ENCODE results near the gene SEMA4F. TPM values are rescaled to one million over a fixed set of nuclear protein-coding genes. Genes with fewer than 3 reads are reported as not detected.

The SEMA4F gene, protein sequence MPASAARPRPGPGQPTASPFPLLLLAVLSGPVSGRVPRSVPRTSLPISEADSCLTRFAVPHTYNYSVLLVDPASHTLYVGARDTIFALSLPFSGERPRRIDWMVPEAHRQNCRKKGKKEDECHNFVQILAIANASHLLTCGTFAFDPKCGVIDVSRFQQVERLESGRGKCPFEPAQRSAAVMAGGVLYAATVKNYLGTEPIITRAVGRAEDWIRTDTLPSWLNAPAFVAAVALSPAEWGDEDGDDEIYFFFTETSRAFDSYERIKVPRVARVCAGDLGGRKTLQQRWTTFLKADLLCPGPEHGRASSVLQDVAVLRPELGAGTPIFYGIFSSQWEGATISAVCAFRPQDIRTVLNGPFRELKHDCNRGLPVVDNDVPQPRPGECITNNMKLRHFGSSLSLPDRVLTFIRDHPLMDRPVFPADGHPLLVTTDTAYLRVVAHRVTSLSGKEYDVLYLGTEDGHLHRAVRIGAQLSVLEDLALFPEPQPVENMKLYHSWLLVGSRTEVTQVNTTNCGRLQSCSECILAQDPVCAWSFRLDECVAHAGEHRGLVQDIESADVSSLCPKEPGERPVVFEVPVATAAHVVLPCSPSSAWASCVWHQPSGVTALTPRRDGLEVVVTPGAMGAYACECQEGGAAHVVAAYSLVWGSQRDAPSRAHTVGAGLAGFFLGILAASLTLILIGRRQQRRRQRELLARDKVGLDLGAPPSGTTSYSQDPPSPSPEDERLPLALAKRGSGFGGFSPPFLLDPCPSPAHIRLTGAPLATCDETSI
- 3.5 and 11.3 TPM in 2 replicates for total RNA-seq (ENCODE audit: low replicate concordance)

DNA sequence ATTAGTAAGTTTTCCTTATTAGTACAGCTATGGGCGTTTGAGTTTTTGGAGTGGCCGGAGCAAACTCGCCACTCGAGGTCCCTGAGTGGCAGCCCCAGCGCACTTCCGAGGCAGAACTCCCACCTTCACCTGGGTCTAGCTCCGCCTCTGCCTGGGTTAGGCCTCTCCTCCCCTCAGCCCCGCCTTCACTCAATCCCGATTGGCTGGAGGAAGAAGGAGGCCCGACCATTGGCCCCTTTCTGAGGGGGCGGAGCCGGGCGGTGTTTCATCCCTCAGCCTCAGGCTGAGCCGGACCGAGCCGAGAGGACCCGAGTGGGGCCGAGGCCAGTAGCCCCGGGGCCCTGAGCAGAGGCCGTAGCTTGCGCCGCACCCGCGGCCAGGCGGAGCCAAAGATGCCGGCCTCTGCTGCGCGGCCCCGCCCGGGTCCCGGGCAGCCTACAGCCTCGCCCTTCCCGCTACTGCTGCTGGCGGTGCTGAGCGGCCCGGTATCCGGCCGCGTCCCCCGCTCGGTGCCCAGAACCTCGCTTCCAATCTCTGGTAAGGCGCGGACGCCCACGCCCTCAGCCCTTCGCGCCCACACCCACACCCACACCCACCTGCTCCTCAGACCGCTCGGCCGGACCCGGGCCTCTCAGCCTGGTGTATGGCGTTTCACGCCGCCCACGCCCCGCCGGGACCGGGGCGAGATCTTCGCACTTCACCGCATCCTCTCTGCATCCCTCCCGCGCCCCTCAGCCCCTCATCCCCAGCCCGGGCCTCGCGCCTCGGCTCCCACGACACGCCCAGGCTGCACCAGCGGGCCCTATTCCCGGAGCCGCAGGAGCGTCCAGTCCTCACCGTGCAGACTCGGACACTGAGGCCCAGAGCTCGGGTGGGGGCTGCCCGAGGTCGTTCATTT, at the start of gene SEMA4F:
SEMA4F (plus strand) TSS at position 263 of the 898 bp plus-strand sequence; CDS start at position 393, 130 bp downstream.
- peaks cover 4% of the 10 kb centered on the region for H3K4me1 Mint-ChIP-seq

DNA sequence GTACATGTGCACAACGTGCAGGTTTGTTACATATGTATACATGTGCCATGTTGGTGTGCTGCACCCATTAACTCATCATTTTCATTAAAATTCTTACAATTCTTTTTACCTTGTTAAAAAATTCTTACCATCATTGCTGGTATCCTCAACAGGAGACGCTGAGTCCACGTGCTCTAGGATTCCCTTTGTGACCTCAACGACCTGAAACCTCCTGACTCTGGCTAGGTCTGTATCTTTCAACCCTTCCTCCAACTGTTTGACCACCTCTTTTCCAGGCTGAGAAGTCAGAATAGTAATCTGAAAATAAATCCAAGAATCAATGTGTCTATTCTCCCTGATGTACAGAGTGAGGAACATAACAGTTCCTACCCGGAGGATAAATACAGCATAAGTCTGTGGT, 47.1 kb upstream of the SEMA4F start:
- H3K9ac ChIP-seq = no peak overlapping the region
- H3K36me3 Mint-ChIP-seq = no peaks in the 10 kb centered on the region
- no peak overlapping the region for H3K4me2 ChIP-seq
- H3K4me1 ChIP-seq = no peaks in the 10 kb centered on the region
- no peak for TF ChIP-seq EZH2phosphoT487 (IDR thresholded peaks at IDR 0.05)
- TF ChIP-seq, protein P1, sequence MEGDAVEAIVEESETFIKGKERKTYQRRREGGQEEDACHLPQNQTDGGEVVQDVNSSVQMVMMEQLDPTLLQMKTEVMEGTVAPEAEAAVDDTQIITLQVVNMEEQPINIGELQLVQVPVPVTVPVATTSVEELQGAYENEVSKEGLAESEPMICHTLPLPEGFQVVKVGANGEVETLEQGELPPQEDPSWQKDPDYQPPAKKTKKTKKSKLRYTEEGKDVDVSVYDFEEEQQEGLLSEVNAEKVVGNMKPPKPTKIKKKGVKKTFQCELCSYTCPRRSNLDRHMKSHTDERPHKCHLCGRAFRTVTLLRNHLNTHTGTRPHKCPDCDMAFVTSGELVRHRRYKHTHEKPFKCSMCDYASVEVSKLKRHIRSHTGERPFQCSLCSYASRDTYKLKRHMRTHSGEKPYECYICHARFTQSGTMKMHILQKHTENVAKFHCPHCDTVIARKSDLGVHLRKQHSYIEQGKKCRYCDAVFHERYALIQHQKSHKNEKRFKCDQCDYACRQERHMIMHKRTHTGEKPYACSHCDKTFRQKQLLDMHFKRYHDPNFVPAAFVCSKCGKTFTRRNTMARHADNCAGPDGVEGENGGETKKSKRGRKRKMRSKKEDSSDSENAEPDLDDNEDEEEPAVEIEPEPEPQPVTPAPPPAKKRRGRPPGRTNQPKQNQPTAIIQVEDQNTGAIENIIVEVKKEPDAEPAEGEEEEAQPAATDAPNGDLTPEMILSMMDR (IDR thresholded peaks at IDR 0.05) = no peak
- TF ChIP-seq EZH2 (IDR thresholded peaks at IDR 0.05) = no peak
- peaks cover 10% of the 10 kb centered on the region for H3K27me3 ChIP-seq
- no peaks in the 10 kb centered on the region for H3K36me3 ChIP-seq
- H3F3A ChIP-seq (ENCODE audit: low read depth) = no peaks in the 10 kb centered on the region
- H3K4me3 Mint-ChIP-seq = no peak overlapping the region
- no peaks in the 10 kb centered on the region for H3K79me2 ChIP-seq (ENCODE audit: low read depth)
- no peaks in the 10 kb centered on the region for H3K4me1 Mint-ChIP-seq
- H2AFZ ChIP-seq (replicated peaks) = no peak overlapping the region
- no peak overlapping the region for H3K27ac ChIP-seq
- peaks cover 8% of the 10 kb centered on the region for H3K9me3 Mint-ChIP-seq
- H4K20me1 ChIP-seq (ENCODE audit: low read depth) = no peaks in the 10 kb centered on the region
- H3K27me3 Mint-ChIP-seq (ENCODE audit: insufficient read depth, low read depth) = peaks cover 5% of the 10 kb centered on the region
- no peak overlapping the region for H3K27ac Mint-ChIP-seq
- H3K4me3 ChIP-seq = no peak overlapping the region
- DNase-seq (ENCODE audit: low spot score) = no peak
- no peaks in the 10 kb centered on the region for H3K9me3 ChIP-seq (ENCODE audit: low read depth)

More for the DNA sequence above, at the start of gene SEMA4F:
- Mint-ChIP-seq H3K27ac (no peak within 1 kb of the TSS), H3K4me3 (peak within 1 kb of the TSS; percentile 84), H3K27me3 (ENCODE audit: insufficient read depth, low read depth) (peaks cover 4% of the 10 kb centered on the region), H3K36me3 (peaks cover 5% of the 10 kb centered on the region), H3K9me3 (no peaks in the 10 kb centered on the region)
- no peaks in the 10 kb centered on the region for H3K9me3 ChIP-seq (ENCODE audit: low read depth)
- DNase-seq (ENCODE audit: low spot score) = peak; percentile 99
- H3K4me2 ChIP-seq = peak within 1 kb of the TSS; percentile 84
- peak within 1 kb of the TSS; percentile 63 for H3K4me3 ChIP-seq
- peaks cover 26% of the 10 kb centered on the region for H3K27me3 ChIP-seq
- H3K27ac ChIP-seq = no peak within 1 kb of the TSS
- no peaks in the 10 kb centered on the region for H3K36me3 ChIP-seq
- no peaks in the 10 kb centered on the region for H3K79me2 ChIP-seq (ENCODE audit: low read depth)
- no peaks in the 10 kb centered on the region for H3F3A ChIP-seq (ENCODE audit: low read depth)
- no peak within 1 kb of the TSS for H3K9ac ChIP-seq
- TF ChIP-seq EZH2 (IDR thresholded peaks at IDR 0.05) (no peak), EZH2phosphoT487 (IDR thresholded peaks at IDR 0.05) (peak; percentile 21)
- H2AFZ ChIP-seq (replicated peaks) = peak within 1 kb of the TSS; percentile 95
- no peaks in the 10 kb centered on the region for H4K20me1 ChIP-seq (ENCODE audit: low read depth)
- no peaks in the 10 kb centered on the region for H3K4me1 ChIP-seq

DNA sequence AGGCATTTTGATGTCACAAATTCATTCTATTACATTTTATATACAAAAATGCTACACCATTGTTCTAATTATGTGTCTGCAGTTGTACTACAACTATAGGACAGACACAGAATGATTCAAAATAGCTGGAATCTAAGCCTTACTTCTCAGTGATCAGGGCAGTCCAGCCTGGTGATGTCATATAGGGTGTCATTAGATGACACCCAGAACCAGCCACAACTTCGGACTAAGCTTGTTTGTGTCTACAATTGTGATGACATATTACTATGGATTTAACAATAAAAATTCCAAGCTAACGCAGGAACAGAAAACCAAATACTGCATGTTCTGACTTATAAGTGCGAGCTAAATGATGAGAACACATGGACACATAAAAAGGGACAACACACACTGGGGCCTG, 36.9 kb upstream of the SEMA4F start:
- H3K9ac ChIP-seq = no peak overlapping the region
- peaks cover 7% of the 10 kb centered on the region for H3K27me3 Mint-ChIP-seq (ENCODE audit: insufficient read depth, low read depth)
- no peaks in the 10 kb centered on the region for H4K20me1 ChIP-seq (ENCODE audit: low read depth)
- no peak overlapping the region for H2AFZ ChIP-seq (replicated peaks)
- no peak overlapping the region for H3K4me3 ChIP-seq
- H3K79me2 ChIP-seq (ENCODE audit: low read depth) = no peaks in the 10 kb centered on the region
- no peak overlapping the region for H3K4me2 ChIP-seq
- no peaks in the 10 kb centered on the region for H3K9me3 Mint-ChIP-seq
- no peaks in the 10 kb centered on the region for H3F3A ChIP-seq (ENCODE audit: low read depth)
- no peaks in the 10 kb centered on the region for H3K36me3 Mint-ChIP-seq
- no peak overlapping the region for H3K4me3 Mint-ChIP-seq
- TF ChIP-seq, protein P1 (IDR thresholded peaks at IDR 0.05) = no peak
- TF ChIP-seq EZH2phosphoT487 (IDR thresholded peaks at IDR 0.05) = no peak
- TF ChIP-seq EZH2 (IDR thresholded peaks at IDR 0.05) = no peak
- peaks cover 6% of the 10 kb centered on the region for H3K4me1 Mint-ChIP-seq
- no peaks in the 10 kb centered on the region for H3K27me3 ChIP-seq
- no peak overlapping the region for H3K27ac ChIP-seq
- H3K9me3 ChIP-seq (ENCODE audit: low read depth) = no peaks in the 10 kb centered on the region
- no peaks in the 10 kb centered on the region for H3K4me1 ChIP-seq
- no peaks in the 10 kb centered on the region for H3K36me3 ChIP-seq
- H3K27ac Mint-ChIP-seq = no peak overlapping the region
- no peak for DNase-seq (ENCODE audit: low spot score)

Data from neural progenitor cell (in vitro differentiated cells).